GM12872 (cell line): ENCODE data around the gene GALNT15.

Experiments
- CTCF ChIP-seq: IDR thresholded peaks from 3 replicates; pipeline ENCODE4 v1.5.1; 2011; ENCODE audit warnings: low read depth, mild to moderate bottlenecking, low read length, moderate library complexity; ENCODE audit not compliant: insufficient read depth

GALNT15 gene

GRCh38 chr3:16146015-16146730 lies 28.3 kb upstream of the GALNT15 start:
- TF ChIP-seq CTCF: no peak

GRCh38 chr3:16147220-16147994 lies 27.1 kb upstream of the GALNT15 start:
- TF ChIP-seq CTCF: no peak

- TF ChIP-seq CTCF: no peak
These were observed 26.3 kb upstream of the GALNT15 start for GRCh38 chr3:16148213-16148612.

GRCh38 chr3:16148783-16149182 lies 25.7 kb upstream of the GALNT15 start:
- no peak for TF ChIP-seq CTCF

- no peak for TF ChIP-seq CTCF
These were observed 24.2 kb upstream of the GALNT15 start for GRCh38 chr3:16150285-16150684.

GRCh38 chr3:16151109-16151508 lies 23.4 kb upstream of the GALNT15 start:
- no peak for TF ChIP-seq CTCF

GRCh38 chr3:16168211-16168610 lies 6.3 kb upstream of the GALNT15 start:
- TF ChIP-seq CTCF: no peak
